NK-92 (cell line): Measurements from ENCODE around the gene MOCS1.

Experiments used
- DNase-seq: peaks from one replicate; lab custom pipeline; 2025; ENCODE audit not compliant: unreplicated experiment; lab: John Stamatoyannopoulos, UW

Gene MOCS1

GRCh38 chr6:39904946-39905639, 29.2 kb downstream of the MOCS1 start:
- no peak for DNase-seq

GRCh38 chr6:39903656-39904055, 30.6 kb downstream of the MOCS1 start:
- DNase-seq = no peak

- DNase-seq = no peak
Observed at GRCh38 chr6:39902786-39903465, 31.3 kb downstream of the MOCS1 start.

- no peak for DNase-seq
Observed at GRCh38 chr6:39902136-39902535, 32.1 kb downstream of the MOCS1 start.

GRCh38 chr6:39901670-39902069, 32.6 kb downstream of the MOCS1 start:
- no peak for DNase-seq

GRCh38 chr6:39901116-39901655, 33.1 kb downstream of the MOCS1 start:
- no peak for DNase-seq

- no peak for DNase-seq
Observed at GRCh38 chr6:39899554-39900295, 34.5 kb downstream of the MOCS1 start.

GRCh38 chr6:39898625-39899024, 35.6 kb downstream of the MOCS1 start:
- no peak for DNase-seq

GRCh38 chr6:39897698-39898097, 36.6 kb downstream of the MOCS1 start:
- no peak for DNase-seq

GRCh38 chr6:39896701-39897100, 37.6 kb downstream of the MOCS1 start:
- DNase-seq = no peak

- DNase-seq = no peak
Observed at GRCh38 chr6:39893286-39893685, 41.0 kb downstream of the MOCS1 start.

- no peak for DNase-seq
Observed at GRCh38 chr6:39892490-39893129, 41.7 kb downstream of the MOCS1 start.

- no peak for DNase-seq
Observed at GRCh38 chr6:39891976-39892375, 42.3 kb downstream of the MOCS1 start.

- DNase-seq = no peak
Observed at GRCh38 chr6:39891353-39891752, 42.9 kb downstream of the MOCS1 start.

GRCh38 chr6:39889229-39889628, 45.0 kb downstream of the MOCS1 start:
- no peak for DNase-seq

- DNase-seq = no peak
Observed at GRCh38 chr6:39887692-39888450, 46.4 kb downstream of the MOCS1 start.

GRCh38 chr6:39886871-39887270, 47.4 kb downstream of the MOCS1 start:
- no peak for DNase-seq

GRCh38 chr6:39885691-39886090, 48.6 kb downstream of the MOCS1 start:
- DNase-seq = no peak

- DNase-seq = no peak
Observed at GRCh38 chr6:39884696-39885095, 49.6 kb downstream of the MOCS1 start.

GRCh38 chr6:39882531-39882899, 51.7 kb downstream of the MOCS1 start:
- no peak for DNase-seq
